G401.6 (cell line): ENCODE data around the gene STAG1.
"Not testable (repeated sequence)": the region's sequence is repeated elsewhere in the genome, so short reads cannot be mapped to it uniquely, and the experiment has no call there.

Experiments
- FAIRE-seq: peaks from 2 replicates; lab custom pipeline; 2012; peaks lifted over from hg19 to GRCh38; lab: Jason Lieb, UNC

The STAG1 gene

GRCh38 chr3:136503056-136503455 lies 249.1 kb downstream of the STAG1 start:
- FAIRE-seq, result no peak

DNA sequence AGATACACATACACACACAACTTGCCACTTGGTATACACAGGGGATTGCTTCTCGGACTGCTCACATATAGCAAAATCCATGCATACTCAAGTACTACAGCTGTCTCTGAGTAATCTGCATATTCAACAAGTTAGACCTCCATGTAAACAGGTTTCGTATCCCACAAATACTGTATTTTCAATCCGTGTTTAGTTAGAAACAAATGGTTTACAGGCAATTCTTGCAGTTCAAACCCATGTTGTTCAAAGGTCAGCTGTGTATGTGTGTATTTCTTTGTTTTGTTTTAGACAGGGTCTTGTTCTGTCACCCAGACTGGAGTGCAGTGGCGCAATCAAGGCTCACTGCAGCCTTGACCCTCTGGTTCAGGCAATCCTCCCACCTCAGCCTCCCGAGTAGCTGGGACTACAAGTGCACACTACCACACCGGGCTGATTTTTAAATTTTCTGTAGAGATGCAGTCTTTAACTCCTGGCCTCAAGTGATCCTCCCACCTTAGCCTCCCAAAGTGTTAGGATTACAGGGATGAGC lies 253.2 kb downstream of the STAG1 start:
- FAIRE-seq, result no peak

GRCh38 chr3:136495213-136495612 lies 257.0 kb downstream of the STAG1 start:
- no peak for FAIRE-seq

DNA sequence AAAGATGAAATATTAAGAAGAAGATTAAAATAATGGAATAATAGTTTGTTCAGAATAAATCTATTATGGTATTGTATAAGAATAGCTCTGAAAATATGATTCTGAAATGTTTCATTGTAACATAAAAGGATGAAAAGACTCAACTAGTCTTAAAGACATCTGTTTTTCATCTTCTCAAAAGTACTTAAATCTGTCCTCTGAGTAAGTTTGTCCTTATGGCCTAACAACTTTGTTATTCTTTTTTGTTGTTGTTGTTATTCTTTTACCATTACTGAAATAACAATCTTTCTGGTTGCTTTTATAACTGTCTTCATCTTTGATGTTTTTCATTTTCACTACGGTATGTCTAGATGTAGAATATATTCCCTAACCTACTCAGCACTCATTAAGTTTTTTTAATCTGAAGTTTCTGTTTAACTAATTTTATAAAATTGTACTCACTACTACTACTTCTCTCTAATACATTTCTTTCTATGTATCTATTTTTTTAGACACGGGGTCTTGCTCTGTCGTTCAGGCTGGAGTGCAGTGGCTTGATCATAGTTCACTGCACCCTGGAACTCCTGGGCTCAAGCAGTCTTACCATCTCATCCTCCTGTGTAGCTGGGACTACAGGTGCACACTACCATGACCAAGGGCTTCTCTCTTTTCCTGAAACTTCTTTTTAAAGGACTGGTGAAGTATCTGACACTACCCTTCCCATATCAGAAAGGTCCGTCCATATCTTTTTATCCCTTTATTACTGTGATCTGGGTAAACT lies 261.4 kb downstream of the STAG1 start:
- FAIRE-seq, result peak; percentile 76

- no peak for FAIRE-seq
These were observed 266.4 kb downstream of the STAG1 start for GRCh38 chr3:136485777-136486176.

- FAIRE-seq, result no peak
These were observed 275.9 kb downstream of the STAG1 start for GRCh38 chr3:136476280-136476679.

- FAIRE-seq, result not testable (repeated sequence)
These were observed 277.3 kb downstream of the STAG1 start for GRCh38 chr3:136474876-136475275.

DNA sequence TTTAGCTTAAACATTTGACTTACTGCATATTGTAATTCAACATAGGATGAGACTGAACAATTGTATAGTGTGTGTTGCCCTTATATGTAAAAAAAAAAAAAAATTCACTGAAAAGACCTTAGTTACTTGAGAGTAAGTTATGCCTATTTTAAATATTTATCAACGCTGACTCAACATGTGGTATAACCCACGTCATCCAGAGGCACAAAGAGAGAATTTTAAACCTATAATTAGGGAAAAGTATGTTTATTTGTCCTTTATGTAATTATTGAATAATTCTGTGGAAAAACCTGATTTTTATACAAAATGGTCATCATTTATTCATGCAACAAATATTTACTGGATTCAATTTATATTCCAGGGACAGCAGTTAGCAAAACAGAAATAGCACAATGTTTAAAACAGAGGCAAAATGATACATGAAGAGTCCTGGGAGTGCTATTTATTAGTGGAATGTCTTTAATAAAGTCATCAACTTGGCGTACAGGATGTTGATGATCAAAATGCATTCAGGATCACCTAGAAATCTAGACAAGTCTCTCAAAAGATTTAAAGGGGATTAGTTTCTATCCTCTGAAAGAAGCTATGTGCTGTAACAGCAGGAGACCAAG lies 278.4 kb downstream of the STAG1 start:
- no peak for FAIRE-seq

DNA sequence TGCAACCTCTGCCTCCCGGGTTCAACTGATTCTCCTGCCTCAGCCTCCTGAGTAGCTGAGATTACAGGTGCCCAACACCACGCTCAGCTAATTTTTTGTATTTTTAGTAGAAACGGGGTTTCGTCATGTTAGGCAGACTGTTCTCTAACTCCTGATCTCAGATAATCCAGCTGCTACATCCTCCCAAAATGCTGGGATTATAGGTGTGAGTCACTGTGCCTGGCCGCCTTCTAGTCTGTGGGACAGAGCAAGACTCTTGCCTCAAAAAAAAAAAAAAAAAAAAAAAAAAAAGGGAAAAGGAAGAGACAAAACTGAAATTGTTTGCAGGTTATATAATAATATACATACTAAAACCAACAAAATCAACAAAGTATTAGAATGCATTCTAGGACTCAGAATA lies 286.9 kb downstream of the STAG1 start:
- no peak for FAIRE-seq

- FAIRE-seq, result no peak
These were observed 287.7 kb downstream of the STAG1 start for GRCh38 chr3:136464502-136464901.

DNA sequence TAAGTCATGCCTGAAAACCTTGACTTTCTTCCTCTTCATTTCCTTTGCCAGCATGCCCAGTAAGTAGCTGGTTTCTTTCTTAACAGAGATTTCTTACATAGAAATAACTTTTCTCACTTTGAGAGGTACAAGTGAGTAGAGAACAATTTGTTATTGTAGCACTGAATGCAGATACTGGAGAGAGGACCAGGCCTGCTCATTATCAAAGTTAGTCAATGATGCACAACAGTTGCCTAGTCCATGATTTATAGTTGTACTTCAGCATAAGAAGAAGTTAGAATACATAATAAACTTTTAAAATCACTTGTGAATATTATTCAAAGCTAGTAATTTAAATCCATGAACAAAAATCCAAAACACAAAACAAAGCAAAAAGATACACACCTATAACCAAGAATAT lies 289.0 kb downstream of the STAG1 start:
- FAIRE-seq, result no peak

DNA sequence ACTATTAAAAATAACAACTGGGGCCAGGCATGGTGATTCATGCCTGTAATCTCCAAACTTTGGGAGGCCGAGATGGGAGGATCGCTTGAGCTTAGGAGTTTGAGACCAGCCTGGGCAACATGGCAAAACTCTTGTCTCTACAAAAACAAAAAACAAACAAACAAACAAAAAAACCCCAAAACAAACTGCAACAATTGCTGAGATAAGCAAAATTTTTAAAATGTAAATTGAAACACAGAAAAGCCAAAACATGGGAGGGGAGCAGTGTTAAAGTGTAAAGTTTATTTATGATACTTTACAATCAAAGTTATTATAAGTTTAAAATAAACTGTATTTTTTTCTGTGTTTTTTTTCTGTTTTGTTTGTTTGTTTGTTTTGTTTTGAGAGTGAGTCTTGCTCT lies 294.4 kb downstream of the STAG1 start:
- FAIRE-seq, result no peak

- no peak for FAIRE-seq
These were observed 296.0 kb downstream of the STAG1 start for GRCh38 chr3:136456196-136456595.

GRCh38 chr3:136444581-136444980 lies 307.6 kb downstream of the STAG1 start:
- no peak for FAIRE-seq

DNA sequence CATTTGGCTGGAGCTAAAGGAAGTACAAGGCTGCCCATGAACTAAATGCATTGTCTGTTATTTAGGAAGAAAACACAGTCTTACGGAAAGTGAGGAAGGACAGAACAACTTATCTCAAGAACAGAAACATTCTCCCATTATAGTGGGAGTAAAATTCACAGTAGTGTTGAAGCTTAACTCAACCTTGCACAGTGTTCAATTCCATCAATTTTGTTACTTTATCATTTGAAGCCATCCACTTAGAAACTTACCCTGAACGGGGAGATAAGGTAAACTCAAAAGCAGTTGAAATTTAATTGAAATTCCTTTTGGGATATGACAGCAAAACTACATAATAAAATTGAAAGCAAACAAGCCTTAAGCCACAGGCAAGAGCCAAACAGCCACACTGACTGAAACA lies 315.1 kb downstream of the STAG1 start:
- FAIRE-seq, result no peak

GRCh38 chr3:136434429-136434828 lies 317.7 kb downstream of the STAG1 start:
- no peak for FAIRE-seq

GRCh38 chr3:136432685-136433084 lies 319.5 kb downstream of the STAG1 start:
- FAIRE-seq, result no peak

GRCh38 chr3:136428167-136428566 lies 324.0 kb downstream of the STAG1 start:
- FAIRE-seq, result no peak

GRCh38 chr3:136427236-136427635 lies 324.9 kb downstream of the STAG1 start:
- FAIRE-seq, result no peak

DNA sequence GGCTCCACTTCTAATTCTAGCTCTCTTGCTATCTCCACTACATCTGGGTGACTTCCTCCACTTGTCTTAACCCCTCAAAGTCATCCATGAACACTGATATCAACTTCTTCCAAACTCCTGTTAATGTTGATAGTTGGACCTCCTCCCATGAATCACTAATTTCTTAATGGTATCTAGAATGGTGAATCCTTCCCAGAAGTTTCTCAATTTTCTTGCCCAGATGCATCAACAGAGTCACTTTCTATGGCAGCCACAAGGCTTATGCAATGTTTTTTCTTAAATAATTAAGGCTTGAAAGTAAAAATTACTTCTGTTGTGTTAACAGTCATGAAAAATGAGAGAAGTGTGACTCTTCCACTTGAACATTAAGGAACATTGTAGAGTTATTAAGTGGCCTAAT lies 337.7 kb downstream of the STAG1 start:
- FAIRE-seq, result no peak

DNA sequence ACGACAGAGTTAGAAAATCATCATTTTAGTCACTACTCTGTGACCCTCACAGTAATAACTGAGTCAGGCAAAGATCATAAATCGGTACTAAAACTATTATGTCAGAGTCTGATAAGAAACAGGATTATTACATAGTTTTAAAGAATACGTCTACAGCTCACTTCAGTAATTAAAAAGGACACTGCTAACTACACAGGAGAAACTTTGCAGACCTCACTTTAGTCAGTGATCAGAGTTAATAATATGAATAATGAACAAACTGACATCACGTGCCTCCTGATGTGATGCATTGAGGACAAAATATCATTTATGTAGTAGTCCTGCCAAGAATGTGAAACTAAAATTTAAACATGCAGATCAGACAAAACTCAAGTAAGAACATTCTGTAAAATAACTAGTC lies 339.9 kb downstream of the STAG1 start:
- no peak for FAIRE-seq

DNA sequence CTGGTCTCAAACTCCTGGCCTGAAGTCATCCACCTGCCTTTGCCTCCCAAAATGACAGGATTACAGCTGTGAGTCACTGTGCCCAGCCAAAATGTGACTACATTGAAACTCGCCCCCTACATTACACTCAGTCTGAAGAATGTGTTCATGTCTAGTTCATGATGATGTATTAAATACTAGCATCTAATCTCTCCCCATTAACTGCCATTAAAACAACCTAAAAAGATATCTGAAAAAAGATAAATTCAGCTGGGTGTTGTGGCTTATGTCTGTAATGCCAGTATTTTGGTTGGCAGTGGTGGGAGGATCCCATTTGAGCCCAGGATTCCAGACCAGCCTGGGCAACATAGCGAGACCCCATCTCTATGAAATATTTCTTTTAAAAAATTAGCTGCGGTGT lies 342.6 kb downstream of the STAG1 start:
- no peak for FAIRE-seq

DNA sequence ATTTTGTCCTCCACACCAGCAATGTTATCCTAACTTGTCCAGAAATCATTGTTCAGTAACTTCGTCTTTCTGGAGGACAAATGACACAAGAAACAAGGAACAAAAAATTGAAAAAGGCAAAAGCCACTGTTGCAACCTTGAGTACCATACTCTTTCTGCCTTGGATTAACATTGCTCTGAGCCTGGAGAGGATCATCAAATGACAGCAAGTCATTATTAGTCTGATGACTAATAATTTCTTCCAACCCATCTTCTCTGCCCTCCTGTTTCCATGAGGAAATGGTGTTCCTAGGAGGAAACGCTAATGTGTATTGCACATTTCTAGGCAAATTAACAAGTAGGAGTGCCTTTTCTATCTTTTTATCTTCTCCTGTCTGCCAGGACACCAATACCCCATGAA lies 348.1 kb downstream of the STAG1 start:
- FAIRE-seq, result no peak

DNA sequence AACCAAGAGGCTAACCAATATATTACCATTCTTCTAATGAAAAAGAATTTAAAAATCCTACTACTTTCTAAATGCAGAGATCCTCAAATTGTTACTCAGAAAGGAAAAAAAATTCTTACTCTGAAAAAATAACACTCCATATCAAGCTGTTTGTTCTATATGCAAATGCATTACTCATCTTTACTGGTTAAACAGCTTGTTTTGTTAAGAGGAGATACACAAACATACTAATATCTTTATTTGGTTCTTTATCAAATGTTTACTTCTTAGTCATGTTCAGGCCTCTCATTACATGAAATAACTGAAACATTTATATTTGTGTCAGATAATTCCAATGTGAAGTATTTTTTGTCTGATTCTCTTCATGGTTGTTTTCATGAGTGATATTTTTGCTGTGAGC lies 355.3 kb downstream of the STAG1 start:
- no peak for FAIRE-seq
